ENCODE results near the gene C1orf21.

DNA sequence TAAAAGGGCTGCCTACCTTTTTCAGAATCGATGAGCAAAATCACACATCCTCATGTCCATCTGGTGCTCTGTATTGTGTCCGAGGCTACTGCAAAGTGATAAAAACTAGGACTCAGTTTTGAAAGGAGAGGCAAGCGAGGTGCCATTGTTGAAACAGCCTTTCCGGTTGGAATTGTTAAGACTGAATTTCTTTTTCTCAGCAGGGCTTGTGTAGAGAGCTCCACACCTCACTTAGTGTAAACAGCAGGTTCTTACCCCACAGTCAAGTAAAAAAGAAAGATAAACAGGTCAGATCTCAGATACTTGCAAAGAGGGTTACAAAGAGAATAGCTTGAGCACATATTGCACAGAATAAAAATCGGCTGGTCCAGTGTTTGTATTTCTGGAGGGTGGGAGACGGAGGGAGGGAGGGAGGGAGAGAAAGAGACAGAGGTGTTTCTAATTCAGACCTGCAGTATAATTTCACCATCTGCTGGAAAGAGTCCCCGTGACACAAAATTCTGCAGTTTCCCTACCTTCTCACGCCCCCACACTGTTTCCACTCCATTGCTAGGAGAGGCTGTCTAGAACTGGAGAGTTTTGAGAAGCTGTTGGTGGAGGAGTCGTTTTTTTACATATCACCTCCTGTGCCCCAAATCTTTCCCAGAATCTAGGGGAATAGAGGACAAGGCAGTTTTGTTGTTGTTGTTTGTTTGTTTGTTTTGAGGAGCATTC, 285.3 kb downstream of the C1orf21 start:
- TF ChIP-seq CTCF (IDR thresholded peaks at IDR 0.05) (no peak), POLR2AphosphoS5 (IDR thresholded peaks at IDR 0.05; ENCODE audit: low read depth, low read length) (no peak), SIN3A (IDR thresholded peaks at IDR 0.05; ENCODE audit: borderline replicate concordance, insufficient read depth, low read depth, low read length) (no peak)

Measured in Panc1 (cell line).